DOHH2 (cell line): Measurements from ENCODE around the gene BTBD17.

Source experiments
- H3F3A ChIP-seq: fragments of 200-600 bp; sonication (generic), shearing (Covaris generic); 2 replicates; pipeline ENCODE4 v1.6.0; 2016; ENCODE audit warnings: antibody characterized with exemption, mild to moderate bottlenecking; ENCODE audit not compliant: control insufficient read depth, insufficient read depth
- H3K27ac ChIP-seq: fragments of 200-600 bp; sonication (generic); 2 replicates; pipeline ENCODE4 v1.5.1; 2014; ENCODE audit warnings: low read depth, mild to moderate bottlenecking, low read length, moderate library complexity
- H3K27me3 ChIP-seq: fragments of 200-600 bp; sonication (generic); 2 replicates; pipeline ENCODE4 v1.6.1; 2014; ENCODE audit warnings: mild to moderate bottlenecking, low read length, mixed read lengths; ENCODE audit not compliant: control insufficient read depth
- H3K36me3 ChIP-seq: fragments of 200-600 bp; sonication (generic); 2 replicates; pipeline ENCODE4 v1.6.1; 2014; ENCODE audit warnings: mild to moderate bottlenecking, low read length, moderate library complexity, mixed read lengths; ENCODE audit not compliant: control insufficient read depth
- H3K4me1 ChIP-seq: fragments of 200-600 bp; sonication (generic); 2 replicates; pipeline ENCODE4 v1.6.1; 2014; ENCODE audit warnings: mild to moderate bottlenecking, low read length, mixed read lengths; ENCODE audit not compliant: control insufficient read depth
- H3K4me2 ChIP-seq: fragments of 200-600 bp; sonication (generic); 2 replicates; pipeline ENCODE4 v1.6.0; 2014; ENCODE audit warnings: mild to moderate bottlenecking, low read length, moderate library complexity
- H3K4me3 ChIP-seq: fragments of 200-600 bp; sonication (generic); 2 replicates; pipeline ENCODE4 v1.5.1; 2014; ENCODE audit warnings: mild to moderate bottlenecking, low read length, mixed read lengths
- H3K79me2 ChIP-seq: fragments of 200-600 bp; sonication (generic); 2 replicates; pipeline ENCODE4 v1.6.1; 2014; ENCODE audit warnings: mild to moderate bottlenecking, low read length, mixed read lengths; ENCODE audit not compliant: control insufficient read depth
- H3K9me2 ChIP-seq: fragments of 200-600 bp; sonication (generic); replicated peaks from 2 replicates; pipeline ENCODE4 v1.6.1; 2014; ENCODE audit warnings: mild to moderate bottlenecking, low read length, mixed read lengths; ENCODE audit not compliant: control insufficient read depth
- H3K9me3 ChIP-seq: fragments of 200-600 bp; sonication (generic); 2 replicates; pipeline ENCODE4 v1.6.1; 2014; ENCODE audit warnings: antibody characterized with exemption, low read length, mixed read lengths; ENCODE audit not compliant: control insufficient read depth, insufficient read depth
- H4K20me1 ChIP-seq: fragments of 200-600 bp; sonication (generic); 2 replicates; pipeline ENCODE4 v1.6.0; 2014; ENCODE audit warnings: low read depth, mild to moderate bottlenecking, antibody characterized with exemption, low read length, moderate library complexity; ENCODE audit not compliant: control insufficient read depth, insufficient read depth
- EZH2phosphoT487 ChIP-seq: fragments of 200-600 bp; sonication (generic); IDR thresholded peaks from 2 replicates; pipeline ENCODE4 v1.6.1; 2017; ENCODE audit warnings: borderline replicate concordance, mild to moderate bottlenecking, antibody characterized with exemption, low read length, moderate library complexity, mixed read lengths
- TF ChIP-seq, protein P1 (sequence below): fragments of 200-600 bp; sonication (generic); IDR thresholded peaks from one replicate; pipeline ENCODE4 v1.5.1; 2014; ENCODE audit warnings: antibody characterized with exemption, mild to moderate bottlenecking, low read depth, low read length; ENCODE audit not compliant: poor library complexity, severe bottlenecking

Gene BTBD17

GRCh38 chr17:74350486-74350885 is 11.2 kb downstream of the BTBD17 start:
- H3K9me3 ChIP-seq = no peaks in the 10 kb centered on the region
- H3K9me2 ChIP-seq = no peaks in the 10 kb centered on the region
- no peak overlapping the region for H3K4me3 ChIP-seq
- no peaks in the 10 kb centered on the region for H3K27me3 ChIP-seq
- H3F3A ChIP-seq = no peaks in the 10 kb centered on the region
- H3K36me3 ChIP-seq = no peaks in the 10 kb centered on the region
- H3K27ac ChIP-seq = no peak overlapping the region
- no peaks in the 10 kb centered on the region for H4K20me1 ChIP-seq
- no peak overlapping the region for H3K4me2 ChIP-seq
- no peaks in the 10 kb centered on the region for H3K79me2 ChIP-seq
- no peaks in the 10 kb centered on the region for H3K4me1 ChIP-seq
- TF ChIP-seq EZH2phosphoT487 = no peak
- TF ChIP-seq, protein P1, sequence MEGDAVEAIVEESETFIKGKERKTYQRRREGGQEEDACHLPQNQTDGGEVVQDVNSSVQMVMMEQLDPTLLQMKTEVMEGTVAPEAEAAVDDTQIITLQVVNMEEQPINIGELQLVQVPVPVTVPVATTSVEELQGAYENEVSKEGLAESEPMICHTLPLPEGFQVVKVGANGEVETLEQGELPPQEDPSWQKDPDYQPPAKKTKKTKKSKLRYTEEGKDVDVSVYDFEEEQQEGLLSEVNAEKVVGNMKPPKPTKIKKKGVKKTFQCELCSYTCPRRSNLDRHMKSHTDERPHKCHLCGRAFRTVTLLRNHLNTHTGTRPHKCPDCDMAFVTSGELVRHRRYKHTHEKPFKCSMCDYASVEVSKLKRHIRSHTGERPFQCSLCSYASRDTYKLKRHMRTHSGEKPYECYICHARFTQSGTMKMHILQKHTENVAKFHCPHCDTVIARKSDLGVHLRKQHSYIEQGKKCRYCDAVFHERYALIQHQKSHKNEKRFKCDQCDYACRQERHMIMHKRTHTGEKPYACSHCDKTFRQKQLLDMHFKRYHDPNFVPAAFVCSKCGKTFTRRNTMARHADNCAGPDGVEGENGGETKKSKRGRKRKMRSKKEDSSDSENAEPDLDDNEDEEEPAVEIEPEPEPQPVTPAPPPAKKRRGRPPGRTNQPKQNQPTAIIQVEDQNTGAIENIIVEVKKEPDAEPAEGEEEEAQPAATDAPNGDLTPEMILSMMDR = no peak

DNA sequence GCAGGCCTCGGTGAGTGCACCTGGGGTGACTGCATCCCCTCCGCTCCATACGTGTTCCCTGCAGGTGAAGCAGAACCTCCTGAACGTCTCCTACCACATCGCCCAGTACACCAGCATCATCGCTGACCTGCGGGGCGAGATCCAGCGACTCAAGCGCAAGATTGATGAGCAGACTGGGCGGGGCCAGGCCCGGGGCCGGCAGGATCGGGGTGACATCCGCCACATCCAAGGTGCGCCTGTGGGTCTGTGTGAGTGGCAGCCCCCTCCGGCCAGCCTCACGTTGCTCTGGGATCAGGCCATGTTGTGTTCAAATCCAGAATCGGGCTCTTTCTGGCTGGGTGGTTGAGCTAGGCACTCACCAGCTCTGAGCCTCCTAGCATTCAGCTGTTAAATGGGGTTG is 12.5 kb downstream of the BTBD17 start:
- H3K9me3 ChIP-seq = no peaks in the 10 kb centered on the region
- no peaks in the 10 kb centered on the region for H3K9me2 ChIP-seq
- no peaks in the 10 kb centered on the region for H3K4me1 ChIP-seq
- TF ChIP-seq, protein P1 = no peak
- TF ChIP-seq EZH2phosphoT487 = no peak
- no peak overlapping the region for H3K4me3 ChIP-seq
- H3K27ac ChIP-seq = no peak overlapping the region
- H4K20me1 ChIP-seq = no peaks in the 10 kb centered on the region
- H3K4me2 ChIP-seq = no peak overlapping the region
- no peaks in the 10 kb centered on the region for H3K36me3 ChIP-seq
- no peaks in the 10 kb centered on the region for H3K79me2 ChIP-seq
- H3F3A ChIP-seq = no peaks in the 10 kb centered on the region
- H3K27me3 ChIP-seq = no peaks in the 10 kb centered on the region

DNA sequence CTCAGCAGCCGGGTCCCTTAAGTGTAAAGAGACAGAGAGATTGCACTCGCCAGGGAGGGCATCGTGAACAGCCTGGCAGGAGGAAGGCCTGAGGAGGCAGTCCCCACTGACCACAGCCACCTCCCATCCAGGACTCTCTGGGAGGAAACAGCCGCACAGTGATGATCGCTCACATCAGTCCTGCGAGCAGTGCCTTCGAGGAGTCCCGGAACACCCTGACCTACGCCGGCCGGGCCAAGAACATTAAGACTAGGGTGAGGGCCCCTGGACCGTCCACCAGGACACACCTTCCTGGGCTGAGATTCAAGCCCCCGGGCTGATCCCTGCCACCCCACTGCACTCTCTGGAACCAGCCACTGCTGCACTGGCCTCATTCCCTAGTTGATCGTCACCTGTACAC is 14.0 kb downstream of the BTBD17 start:
- Histone ChIP-seq H3K79me2 (no peaks in the 10 kb centered on the region), H4K20me1 (no peaks in the 10 kb centered on the region), H3K9me3 (no peaks in the 10 kb centered on the region), H3K27ac (no peak overlapping the region), H3K36me3 (no peaks in the 10 kb centered on the region), H3K9me2 (no peaks in the 10 kb centered on the region), H3K4me3 (no peak overlapping the region), H3F3A (no peaks in the 10 kb centered on the region), H3K27me3 (no peaks in the 10 kb centered on the region), H3K4me1 (no peaks in the 10 kb centered on the region), H3K4me2 (no peak overlapping the region)
- TF ChIP-seq, protein P1 = no peak
- no peak for TF ChIP-seq EZH2phosphoT487
